Measurements from ENCODE around the gene GNPAT.

DNA sequence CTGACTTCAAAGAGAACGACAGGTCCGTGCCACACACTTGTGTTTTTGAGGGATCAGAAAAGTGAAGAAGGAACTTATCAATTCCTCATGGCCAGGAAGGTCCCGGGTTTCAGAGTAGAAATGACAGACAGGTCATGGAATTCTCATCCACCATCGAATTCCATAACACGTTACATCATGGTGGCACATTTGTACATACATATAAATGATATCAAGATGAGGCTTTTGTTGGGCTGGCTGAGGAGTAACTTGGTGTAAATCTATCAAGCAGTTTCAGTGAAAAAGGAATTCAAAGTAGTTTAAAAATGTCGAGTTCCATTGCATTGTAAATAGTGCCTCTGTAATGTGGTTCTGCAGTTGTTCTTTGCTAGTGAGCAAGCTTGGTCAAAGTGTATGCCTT lies 22.9 kb upstream of the GNPAT start:
- TF ChIP-seq, protein P1, sequence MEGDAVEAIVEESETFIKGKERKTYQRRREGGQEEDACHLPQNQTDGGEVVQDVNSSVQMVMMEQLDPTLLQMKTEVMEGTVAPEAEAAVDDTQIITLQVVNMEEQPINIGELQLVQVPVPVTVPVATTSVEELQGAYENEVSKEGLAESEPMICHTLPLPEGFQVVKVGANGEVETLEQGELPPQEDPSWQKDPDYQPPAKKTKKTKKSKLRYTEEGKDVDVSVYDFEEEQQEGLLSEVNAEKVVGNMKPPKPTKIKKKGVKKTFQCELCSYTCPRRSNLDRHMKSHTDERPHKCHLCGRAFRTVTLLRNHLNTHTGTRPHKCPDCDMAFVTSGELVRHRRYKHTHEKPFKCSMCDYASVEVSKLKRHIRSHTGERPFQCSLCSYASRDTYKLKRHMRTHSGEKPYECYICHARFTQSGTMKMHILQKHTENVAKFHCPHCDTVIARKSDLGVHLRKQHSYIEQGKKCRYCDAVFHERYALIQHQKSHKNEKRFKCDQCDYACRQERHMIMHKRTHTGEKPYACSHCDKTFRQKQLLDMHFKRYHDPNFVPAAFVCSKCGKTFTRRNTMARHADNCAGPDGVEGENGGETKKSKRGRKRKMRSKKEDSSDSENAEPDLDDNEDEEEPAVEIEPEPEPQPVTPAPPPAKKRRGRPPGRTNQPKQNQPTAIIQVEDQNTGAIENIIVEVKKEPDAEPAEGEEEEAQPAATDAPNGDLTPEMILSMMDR (IDR thresholded peaks at IDR 0.05) = no peak
- no peak for TF ChIP-seq POLR2A (IDR thresholded peaks at IDR 0.05)
